GM19468 (cell line): ENCODE results near the gene NRAP.
"Not testable (repeated sequence)": the region's sequence is repeated elsewhere in the genome, so short reads cannot be mapped to it uniquely, and the experiment has no call there.

Source experiments
- ATAC-seq: cut with Tn5 transposase; IDR thresholded peaks from one replicate; pipeline ENCODE4 v1.9.1; 2021; ENCODE audit warnings: mild to moderate bottlenecking, moderate library complexity, moderate number of reproducible peaks; ENCODE audit not compliant: unreplicated experiment; ENCODE audit errors: extremely low read depth

Gene NRAP

DNA sequence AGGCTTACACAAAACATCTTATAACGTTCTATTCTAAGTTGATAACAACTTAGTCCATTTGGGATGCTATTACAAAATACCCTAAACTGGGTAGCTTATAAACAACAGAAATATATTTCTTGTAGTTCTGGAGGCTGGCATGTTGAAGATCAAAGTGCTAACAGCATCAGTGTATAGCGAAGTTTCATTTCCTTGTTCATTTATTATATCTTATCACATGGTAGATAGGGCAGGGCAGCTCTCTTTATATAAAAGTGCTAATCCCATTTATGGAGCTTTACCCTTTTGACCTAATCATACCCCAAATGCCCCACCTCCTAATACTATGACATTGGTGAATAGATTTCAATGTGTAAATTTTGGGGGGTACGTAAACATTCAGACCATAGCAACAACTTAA, 22.2 kb upstream of the NRAP start:
- no peak for ATAC-seq

- no peak for ATAC-seq
Measured at GRCh38 chr10:113683300-113683699, 19.5 kb upstream of the NRAP start.

- peak; percentile 34 for ATAC-seq
Measured at GRCh38 chr10:113681533-113682470, 18.0 kb upstream of the NRAP start.

- ATAC-seq, result no peak
Measured at GRCh38 chr10:113680190-113681111, 16.6 kb upstream of the NRAP start.

DNA sequence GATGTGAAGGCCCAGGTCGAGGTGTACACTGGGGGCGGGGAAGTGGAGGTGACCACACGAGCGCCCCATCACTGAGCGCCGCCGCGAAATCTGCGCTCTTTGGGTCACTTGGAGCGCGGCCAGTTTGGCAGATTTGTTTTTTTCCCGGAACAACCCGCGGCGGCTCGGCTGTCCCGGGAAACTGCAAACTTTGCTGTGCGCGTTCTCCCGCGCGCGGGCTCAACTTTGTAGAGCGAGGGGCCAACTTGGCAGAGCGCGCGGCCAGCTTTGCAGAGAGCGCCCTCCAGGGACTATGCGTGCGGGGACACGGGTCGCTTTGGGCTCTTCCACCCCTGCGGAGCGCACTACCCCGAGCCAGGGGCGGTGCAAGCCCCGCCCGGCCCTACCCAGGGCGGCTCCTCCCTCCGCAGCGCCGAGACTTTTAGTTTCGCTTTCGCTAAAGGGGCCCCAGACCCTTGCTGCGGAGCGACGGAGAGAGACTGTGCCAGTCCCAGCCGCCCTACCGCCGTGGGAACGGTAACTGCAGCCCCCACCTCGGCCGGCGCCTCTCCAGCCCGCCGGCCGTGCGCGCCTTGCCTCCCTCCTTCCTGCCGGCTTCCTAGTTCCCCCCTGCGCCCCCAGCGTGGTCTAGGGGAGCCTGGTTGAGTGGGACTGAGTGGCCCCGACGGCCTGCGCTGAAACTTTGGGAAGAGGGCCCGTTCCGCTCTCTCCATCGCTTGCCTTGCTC, 15.8 kb upstream of the NRAP start, which contains the start of gene CASP7:
TSS of gene CASP7 (plus strand) at position 450 of the 727 bp plus-strand sequence. CDS start 17,582 bp downstream, outside the sequence.
- ATAC-seq, result peak; percentile 54

- no peak for ATAC-seq
Measured at GRCh38 chr10:113666682-113667252, 2.9 kb upstream of the NRAP start.

DNA sequence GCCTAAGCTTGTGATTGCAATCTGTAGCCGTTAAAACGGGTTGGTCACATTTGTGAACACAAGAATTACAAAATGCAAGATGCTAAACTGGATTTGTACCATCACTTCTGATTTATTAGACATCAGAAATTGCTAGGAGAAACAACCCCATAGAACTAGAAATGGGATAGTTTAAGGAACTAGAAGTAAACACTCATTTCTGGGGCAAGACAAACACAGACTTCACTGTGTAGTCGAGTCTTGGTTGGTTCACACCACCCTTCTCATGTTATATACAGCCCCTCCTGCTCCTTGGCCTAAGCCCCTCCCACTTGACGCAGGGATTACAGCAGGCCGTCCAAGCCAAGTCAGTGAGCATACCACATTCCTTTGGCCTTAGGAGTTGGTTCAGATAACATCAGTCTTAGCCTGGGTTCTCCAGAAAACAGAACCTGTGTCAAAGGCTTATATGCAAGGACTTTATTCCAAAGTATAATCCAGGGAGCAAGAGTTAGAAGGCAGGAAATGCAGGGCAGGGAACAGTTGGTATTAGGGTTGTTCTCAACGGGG, 2.0 kb upstream of the NRAP start:
- ATAC-seq, result no peak

DNA sequence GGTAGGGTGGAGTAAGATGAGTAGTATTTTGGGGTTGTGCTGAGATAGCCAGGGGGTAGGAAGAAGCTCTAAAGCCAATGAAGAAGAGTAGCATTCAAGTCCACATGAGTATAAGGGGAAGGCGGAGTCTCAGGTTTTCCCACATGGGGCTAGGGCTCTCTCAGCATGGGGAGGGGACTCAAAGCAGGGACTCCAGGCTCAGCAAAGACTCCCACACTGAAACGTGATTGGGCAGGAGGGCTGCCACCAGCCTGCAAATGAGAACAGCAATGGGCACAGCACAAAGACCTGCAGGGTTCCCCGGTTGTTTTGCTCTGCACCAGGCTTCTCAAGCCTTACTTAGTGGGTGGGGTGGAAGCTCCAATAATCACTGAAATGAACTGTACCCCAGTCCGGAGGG, 1.5 kb upstream of the NRAP start:
- ATAC-seq, result no peak

GRCh38 chr10:113663142-113663541, 699 bp downstream of the NRAP start:
- ATAC-seq, result no peak

DNA sequence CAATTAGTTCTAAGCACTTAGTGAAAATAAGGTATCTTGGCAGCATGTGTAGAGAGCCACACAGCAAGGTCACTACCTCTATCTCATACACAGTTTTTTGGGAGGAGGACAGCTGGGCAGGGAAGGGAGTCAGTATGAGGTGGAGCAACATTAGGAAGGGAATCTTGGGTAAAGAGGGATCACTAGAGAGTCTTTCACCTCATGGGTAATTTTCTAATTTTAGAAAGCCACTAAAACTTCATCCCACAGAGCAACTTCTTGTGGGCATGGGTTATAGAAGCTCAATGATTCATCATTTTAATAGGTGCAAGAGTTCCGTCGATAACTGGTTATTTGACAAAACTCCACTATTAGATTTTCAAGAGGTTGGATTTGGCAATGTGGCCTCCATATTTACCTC, 2.5 kb downstream of the NRAP start:
- no peak for ATAC-seq

DNA sequence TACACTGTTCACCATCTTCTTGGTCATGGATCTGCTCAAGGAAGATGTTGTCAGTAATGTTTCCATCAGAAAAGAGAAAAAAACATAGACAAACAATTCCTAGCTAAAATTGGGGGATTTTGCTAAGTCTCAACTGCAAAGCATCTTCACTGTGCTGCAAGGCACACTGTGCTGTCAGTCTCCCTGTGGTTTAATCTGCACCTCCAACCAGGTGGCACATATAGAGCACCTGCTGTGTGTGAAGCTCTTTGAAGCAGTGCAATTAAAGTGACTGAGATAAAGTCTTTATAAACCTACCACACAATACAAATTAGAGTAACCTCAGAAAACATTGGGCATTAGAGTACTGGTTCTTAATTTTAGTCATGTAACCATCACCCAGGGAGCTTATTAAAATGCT, 6.3 kb downstream of the NRAP start:
- ATAC-seq, result no peak

DNA sequence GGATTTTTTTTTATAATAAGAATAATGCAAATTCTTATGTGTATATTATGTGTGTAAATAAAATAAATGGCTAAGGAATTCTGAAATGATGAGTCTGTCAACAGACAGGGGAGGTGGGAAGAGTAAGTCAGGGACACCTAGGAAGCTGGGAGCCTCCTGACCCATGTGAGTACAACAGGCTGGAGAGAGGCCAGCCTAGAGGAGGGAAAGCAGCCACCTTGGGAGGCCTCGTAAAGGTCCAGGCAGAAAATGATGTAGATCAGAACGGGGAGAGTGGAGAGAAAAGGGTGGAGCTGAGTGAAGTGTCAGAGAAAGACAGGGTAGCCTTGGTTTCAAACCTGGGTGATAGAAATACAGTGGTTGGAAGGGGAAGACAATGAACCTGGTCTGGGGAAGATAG, 6.9 kb downstream of the NRAP start:
- ATAC-seq, result no peak

GRCh38 chr10:113652456-113652855, 11.4 kb downstream of the NRAP start:
- ATAC-seq, result not testable (repeated sequence)

GRCh38 chr10:113651898-113652297, 11.9 kb downstream of the NRAP start:
- no peak for ATAC-seq

- no peak for ATAC-seq
Measured at GRCh38 chr10:113651021-113651420, 12.8 kb downstream of the NRAP start.

- no peak for ATAC-seq
Measured at GRCh38 chr10:113650172-113650571, 13.7 kb downstream of the NRAP start.

GRCh38 chr10:113648478-113648877, 15.4 kb downstream of the NRAP start:
- ATAC-seq, result no peak

- no peak for ATAC-seq
Measured at GRCh38 chr10:113647812-113648211, 16.0 kb downstream of the NRAP start.

DNA sequence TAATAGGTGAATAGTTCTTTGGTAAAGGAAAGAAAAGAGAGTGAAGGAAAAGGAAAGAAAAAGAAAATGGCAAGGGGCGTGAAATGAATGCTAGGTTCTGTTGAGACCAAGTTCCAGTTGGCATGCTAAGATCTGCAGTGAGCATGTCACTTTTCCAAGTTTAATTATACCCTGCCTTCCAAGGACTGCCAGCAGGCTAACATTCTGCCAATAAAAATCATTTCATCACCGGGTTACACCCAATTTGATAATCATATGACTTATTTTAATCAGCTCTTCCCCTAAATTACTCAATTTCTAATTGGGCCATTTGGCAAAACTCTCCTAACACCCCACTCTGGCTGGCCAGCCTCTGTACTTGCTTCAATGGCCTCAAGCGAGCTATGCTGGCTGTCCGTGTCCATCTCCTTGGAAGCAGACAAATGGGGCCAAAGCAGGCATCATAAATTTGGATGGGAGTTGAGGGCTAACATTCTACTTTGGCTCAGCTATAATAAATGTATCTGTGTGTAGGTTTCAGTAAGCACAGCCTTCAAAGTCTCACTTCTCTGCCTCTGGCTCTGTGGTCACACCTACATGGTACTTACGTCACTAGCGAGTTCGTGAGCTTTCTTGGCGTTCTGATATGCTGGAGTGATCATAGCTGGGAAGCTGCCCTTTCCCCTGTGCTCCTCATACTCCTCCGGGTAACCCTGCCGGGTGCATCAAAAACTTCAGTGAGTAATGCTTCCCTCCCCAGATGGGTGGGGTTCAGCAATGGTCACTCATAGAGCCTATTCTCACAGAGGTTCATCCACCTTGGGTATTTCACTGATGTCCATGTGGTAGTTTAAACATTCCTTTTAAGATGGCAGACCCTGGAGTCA, 17.3 kb downstream of the NRAP start:
- ATAC-seq, result no peak
